ENCODE measurements around the gene SETBP1. TPM values are rescaled to one million over a fixed set of nuclear protein-coding genes. Genes with fewer than 3 reads are reported as not detected.

Gene SETBP1
- total and polyA plus RNA-seq, 8 donors: 1.4 to 66.5 (median 20.1) TPM

- H3K27ac ChIP-seq: peak overlapping the region; percentile 21 to 80 (median 65)
- 61 to 82% (median 79%) methylated on average over 8 of the region's 8 CpGs for WGBS, 5 donors
- intact Hi-C loops (cut with DNase I; ENCODE audit: low total_unique reads): no loop called here
- TF ChIP-seq EP300 (IDR thresholded peaks at IDR 0.05): no peak
- TF ChIP-seq POLR2A (IDR thresholded peaks at IDR 0.05): no peak
- TF ChIP-seq POLR2AphosphoS5 (IDR thresholded peaks at IDR 0.05): no peak
- no peak for TF ChIP-seq CTCF (IDR thresholded peaks at IDR 0.05)
- no peaks in the 10 kb centered on the region for H3K36me3 ChIP-seq
- H3K4me3 ChIP-seq: no peak overlapping the region
- peaks cover 4 to 78% (median 57%) of the 10 kb centered on the region in 4 donors for H3K4me1 ChIP-seq
- peak in 1 of 2 donors; percentile 76 for DNase-seq
- H3K27me3 ChIP-seq: no peaks in the 10 kb centered on the region
- H3K9me3 ChIP-seq: no peaks in the 10 kb centered on the region
These were observed 110.8 kb downstream of the SETBP1 start for GRCh38 chr18:44791520-44791919.

- H3K9me3 ChIP-seq: no peaks in the 10 kb centered on the region
- H3K4me3 ChIP-seq: no peak overlapping the region
- H3K36me3 ChIP-seq: no peaks in the 10 kb centered on the region
- H3K27me3 ChIP-seq: no peaks in the 10 kb centered on the region
- WGBS, 5 donors: 50 to 70% (median 58%) methylated on average over 8 of the region's 8 CpGs
- H3K27ac ChIP-seq: peak overlapping the region; percentile 52 to 80 (median 65)
- peak in 1 of 2 donors; percentile 51 for DNase-seq
- intact Hi-C loops (cut with DNase I; ENCODE audit: low total_unique reads): no loop called here
- peaks cover 7 to 81% (median 65%) of the 10 kb centered on the region in 4 donors for H3K4me1 ChIP-seq
- TF ChIP-seq EP300 (IDR thresholded peaks at IDR 0.05) (no peak), CTCF (IDR thresholded peaks at IDR 0.05) (no peak), POLR2AphosphoS5 (IDR thresholded peaks at IDR 0.05) (no peak), POLR2A (IDR thresholded peaks at IDR 0.05) (no peak)
These were observed 111.9 kb downstream of the SETBP1 start for GRCh38 chr18:44792456-44793061.

DNA sequence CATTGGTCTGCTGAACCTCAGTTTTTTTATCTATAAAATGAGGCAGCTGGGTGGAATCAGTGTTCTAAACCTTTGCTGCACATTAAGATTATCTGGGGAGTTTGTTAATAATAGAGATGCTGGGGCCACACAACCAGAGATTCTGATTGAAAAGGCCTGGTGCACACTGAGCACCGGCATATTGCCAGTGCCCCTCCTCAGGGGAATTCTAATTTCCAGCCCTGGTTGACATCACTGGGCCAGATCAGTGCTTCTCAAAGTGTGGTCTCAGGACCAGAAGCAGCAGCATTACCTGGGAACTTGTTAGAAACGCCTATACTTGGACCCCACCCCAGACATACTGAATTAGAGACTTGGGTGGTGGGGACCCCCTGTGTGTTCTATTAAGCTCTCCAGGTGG lies 112.5 kb downstream of the SETBP1 start:
- TF ChIP-seq CTCF (IDR thresholded peaks at IDR 0.05): no peak
- TF ChIP-seq POLR2A (IDR thresholded peaks at IDR 0.05): no peak
- no peak for TF ChIP-seq POLR2AphosphoS5 (IDR thresholded peaks at IDR 0.05)
- no peak for TF ChIP-seq EP300 (IDR thresholded peaks at IDR 0.05)
- Histone ChIP-seq H3K9me3 (no peaks in the 10 kb centered on the region), H3K4me3 (no peak overlapping the region), H3K27ac (peak overlapping the region in 4 of 5 donors; percentile 35 to 80 (median 66)), H3K4me1 (peaks cover 7 to 83% (median 68%) of the 10 kb centered on the region in 4 donors), H3K36me3 (no peaks in the 10 kb centered on the region), H3K27me3 (no peaks in the 10 kb centered on the region)
- no peak for DNase-seq
- intact Hi-C loops (cut with DNase I; ENCODE audit: low total_unique reads): no loop called here
- 75 to 86% (median 82%) methylated on average over 2 of the region's 2 CpGs for WGBS, 5 donors

GRCh38 chr18:44793685-44794084 lies 113.0 kb downstream of the SETBP1 start:
- no peak for TF ChIP-seq CTCF (IDR thresholded peaks at IDR 0.05)
- no peak for TF ChIP-seq POLR2A (IDR thresholded peaks at IDR 0.05)
- TF ChIP-seq EP300 (IDR thresholded peaks at IDR 0.05): no peak
- Histone ChIP-seq H3K4me1 (peaks cover 7 to 84% (median 69%) of the 10 kb centered on the region in 4 donors), H3K4me3 (no peak overlapping the region), H3K36me3 (no peaks in the 10 kb centered on the region), H3K9me3 (no peaks in the 10 kb centered on the region), H3K27ac (peak overlapping the region in 3 of 5 donors; percentile 35 to 80 (median 66)), H3K27me3 (no peaks in the 10 kb centered on the region)
- no peak for DNase-seq
- intact Hi-C loops (cut with DNase I; ENCODE audit: low total_unique reads): no loop called here
- WGBS, 5 donors: 82 to 93% (median 89%) methylated on average over 1 of the region's 1 CpG

Data from stomach (tissue), 9 donors.